WTC11 (cell line): ENCODE data around the gene WDR73. TPM values are rescaled to one million over a fixed set of nuclear protein-coding genes. Genes with fewer than 3 reads are reported as not detected.

ENCODE experiments used
- ATAC-seq: fragments of 200-7000 bp; cut with Tn5 transposase; 2 replicates; pipeline ENCODE4 v1.10.0; 2021; ENCODE audit warnings: mild to moderate bottlenecking, moderate library complexity
- CTCF ChIA-PET: fragments of 300-600 bp; sonication (Branson Sonifier 250); formaldehyde crosslinking; loops from one replicate; lab custom pipeline; 2021; ENCODE audit warnings: antibody characterized with exemption; lab: Charles Lee
- POLR2A ChIA-PET: fragments of 350-600 bp; sonication (Branson Sonifier 250); formaldehyde crosslinking; loops from one replicate; lab custom pipeline; 2021; ENCODE audit warnings: antibody characterized with exemption; lab: Charles Lee
- DNase-seq: peaks from one replicate; pipeline ENCODE4 v3.0.0; 2021; ENCODE audit warnings: low spot score
- H3K27ac Mint-ChIP-seq: 2 replicates; pipeline ENCODE4 v1.8.0; 2021; ENCODE audit warnings: mixed read lengths
- H3K27me3 Mint-ChIP-seq: 2 replicates; pipeline ENCODE4 v1.8.0; 2021; ENCODE audit warnings: low read depth, mild to moderate bottlenecking, moderate library complexity, mixed read lengths
- H3K36me3 Mint-ChIP-seq: 2 replicates; pipeline ENCODE4 v1.8.0; 2021; ENCODE audit warnings: mixed read lengths
- H3K4me1 Mint-ChIP-seq: 2 replicates; pipeline ENCODE4 v1.8.0; 2022; ENCODE audit warnings: mixed read lengths
- H3K4me3 Mint-ChIP-seq: 2 replicates; pipeline ENCODE4 v1.8.0; 2021; ENCODE audit warnings: mild to moderate bottlenecking, moderate library complexity, mixed read lengths
- H3K9me3 Mint-ChIP-seq: 2 replicates; pipeline ENCODE4 v1.8.0; 2021; ENCODE audit warnings: mixed read lengths
- E2F5 ChIP-seq: sonication (generic); formaldehyde crosslinking; IDR thresholded peaks from 2 replicates; pipeline ENCODE4 v1.8.1; 2022; ENCODE audit warnings: mild to moderate bottlenecking, moderate library complexity, missing genetic modification reagents
- ELF4 ChIP-seq: sonication (generic); formaldehyde crosslinking; IDR thresholded peaks from 2 replicates; pipeline ENCODE4 v1.8.1; 2022; ENCODE audit warnings: low read depth, mild to moderate bottlenecking, moderate library complexity, missing genetic modification reagents
- FOXJ3 ChIP-seq: sonication (generic); formaldehyde crosslinking; IDR thresholded peaks from 2 replicates; pipeline ENCODE4 v1.9.0; 2021; ENCODE audit warnings: missing genetic modification reagents, mild to moderate bottlenecking, borderline replicate concordance
- FOXK1 ChIP-seq: sonication (generic); formaldehyde crosslinking; IDR thresholded peaks from 2 replicates; pipeline ENCODE4 v1.8.0; 2022; ENCODE audit warnings: mild to moderate bottlenecking, moderate library complexity, missing genetic modification reagents
- FOXP4 ChIP-seq: sonication (generic); formaldehyde crosslinking; IDR thresholded peaks from 2 replicates; pipeline ENCODE4 v1.8.0; 2022; ENCODE audit warnings: mild to moderate bottlenecking, missing genetic modification reagents
- GRHL2 ChIP-seq: fragments of 250-450 bp; sonication (Bioruptor Pico); IDR thresholded peaks from 2 replicates; pipeline ENCODE4 v1.8.0; 2022; ENCODE audit warnings: mild to moderate bottlenecking, moderate library complexity; ENCODE audit not compliant: insufficient replicate concordance, severe bottlenecking
- GTF2I ChIP-seq: fragments of 250-450 bp; sonication (Bioruptor Pico); conservative IDR thresholded peaks from 2 replicates; pipeline ENCODE4 v1.4.0; 2021; ENCODE audit warnings: mild to moderate bottlenecking
- HMGA2 ChIP-seq: fragments of 250-450 bp; sonication (Bioruptor Pico); IDR thresholded peaks from 2 replicates; pipeline ENCODE4 v1.4.0; 2021; ENCODE audit warnings: mild to moderate bottlenecking, moderate library complexity
- MYBL2 ChIP-seq: sonication (generic); formaldehyde crosslinking; IDR thresholded peaks from 2 replicates; pipeline ENCODE4 v1.8.1; 2023; ENCODE audit warnings: mild to moderate bottlenecking, moderate library complexity, missing genetic modification reagents
- NFE2L1 ChIP-seq: sonication (generic); formaldehyde crosslinking; IDR thresholded peaks from 2 replicates; pipeline ENCODE4 v1.8.1; 2023; ENCODE audit warnings: missing genetic modification reagents
- NR2C2 ChIP-seq: sonication (generic); formaldehyde crosslinking; IDR thresholded peaks from 2 replicates; pipeline ENCODE4 v1.8.0; 2022; ENCODE audit warnings: mild to moderate bottlenecking, missing genetic modification reagents
- SMAD4 ChIP-seq: sonication (generic); formaldehyde crosslinking; IDR thresholded peaks from 2 replicates; pipeline ENCODE4 v1.8.0; 2022; ENCODE audit warnings: mild to moderate bottlenecking, missing genetic modification reagents
- SOX15 ChIP-seq: fragments of 250-450 bp; sonication (Bioruptor Pico); IDR thresholded peaks from 2 replicates; pipeline ENCODE4 v1.9.0; 2021; ENCODE audit warnings: mild to moderate bottlenecking
- STAT6 ChIP-seq: sonication (generic); formaldehyde crosslinking; conservative IDR thresholded peaks from 2 replicates; pipeline ENCODE4 v1.8.1; 2023; ENCODE audit warnings: mild to moderate bottlenecking, low read depth, missing genetic modification reagents, moderate library complexity
- USF1 ChIP-seq: sonication (generic); formaldehyde crosslinking; IDR thresholded peaks from 2 replicates; pipeline ENCODE4 v1.8.0; 2022; ENCODE audit warnings: mild to moderate bottlenecking, missing genetic modification reagents
- ZNF121 ChIP-seq: sonication (generic); formaldehyde crosslinking; IDR thresholded peaks from 2 replicates; pipeline ENCODE4 v1.8.0; 2023; ENCODE audit warnings: missing genetic modification reagents
- ZNF396 ChIP-seq: fragments of 250-450 bp; sonication (Bioruptor Pico); IDR thresholded peaks from 2 replicates; pipeline ENCODE4 v1.8.0; 2021; ENCODE audit warnings: mild to moderate bottlenecking, moderate library complexity, borderline replicate concordance
- total RNA-seq: library from RNA; stranded (reverse); gene quantifications from 3 replicates; pipeline ENCODE4 v1.2.3, GENCODE V29; 2021
- TF ChIP-seq, protein P1 (sequence below): fragments of 200-600 bp; IDR thresholded peaks from 2 replicates; pipeline ENCODE4 v1.8.0; 2022; ENCODE audit warnings: antibody characterized with exemption
- TF ChIP-seq, protein P2 (sequence below): sonication (generic); formaldehyde crosslinking; IDR thresholded peaks from 2 replicates; pipeline ENCODE4 v1.8.1; 2022; ENCODE audit warnings: mild to moderate bottlenecking, missing genetic modification reagents, moderate library complexity, borderline replicate concordance
- TF ChIP-seq, protein P3 (sequence below): fragments of 250-450 bp; sonication (Bioruptor Pico); IDR thresholded peaks from 2 replicates; pipeline ENCODE4 v1.9.0; 2021; ENCODE audit warnings: mild to moderate bottlenecking, borderline replicate concordance

WDR73 gene
- total RNA-seq, 1 experiment from 2014 or later: 22.6 TPM

DNA sequence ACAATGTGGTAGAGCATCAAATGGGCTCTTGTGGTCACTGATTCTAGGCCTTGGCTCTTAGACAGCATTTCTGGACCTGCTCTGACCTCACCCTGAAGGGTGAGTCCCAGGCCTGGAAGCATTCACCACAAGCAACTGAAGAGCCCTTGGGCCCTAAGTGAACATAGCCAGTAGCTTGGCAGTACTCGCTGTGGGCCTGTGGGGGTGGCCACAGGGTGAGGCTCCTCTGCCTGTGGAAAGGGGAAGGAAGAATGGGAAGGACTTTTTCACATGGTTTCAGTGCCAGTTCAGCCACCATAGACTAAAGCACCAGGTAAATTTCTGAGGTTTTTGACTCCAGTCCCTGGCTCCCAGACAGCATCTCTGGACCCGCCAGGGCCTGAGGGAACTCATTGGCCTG is 58.4 kb downstream of the WDR73 start:
- Mint-ChIP-seq H3K27ac (no peak overlapping the region), H3K4me1 (peaks cover 21% of the 10 kb centered on the region), H3K9me3 (peaks cover 22% of the 10 kb centered on the region), H3K4me3 (no peak overlapping the region), H3K36me3 (0 out of 2 replicates have a peak, but pooled peaks cover 3% of the 10 kb centered on the region), H3K27me3 (peaks cover 8% of the 10 kb centered on the region; the same call in 1 of the 2 replicates)
- POLR2A ChIA-PET: no interaction called here
- CTCF ChIA-PET: interaction anchor here (0.6 kb wide), 1 partner anchor 20 kb away, joined by 5 read pairs; no protein-coding TSS in a partner anchor
- DNase-seq (no peak), ATAC-seq (no peak)
- TF ChIP-seq HMGA2 (CRISPR knock-in tag) (no peak), GRHL2 (CRISPR knock-in tag) (no peak), FOXK1 (CRISPR knock-in tag) (no peak), SMAD4 (CRISPR knock-in tag) (no peak), NFE2L1 (CRISPR knock-in tag) (no peak), MYBL2 (CRISPR knock-in tag) (no peak), GTF2I (CRISPR knock-in tag) (no peak), ZNF396 (CRISPR knock-in tag) (no peak), STAT6 (CRISPR knock-in tag) (no peak), ZNF121 (CRISPR knock-in tag) (no peak), FOXP4 (no peak), E2F5 (no peak)
- TF ChIP-seq, protein P1, sequence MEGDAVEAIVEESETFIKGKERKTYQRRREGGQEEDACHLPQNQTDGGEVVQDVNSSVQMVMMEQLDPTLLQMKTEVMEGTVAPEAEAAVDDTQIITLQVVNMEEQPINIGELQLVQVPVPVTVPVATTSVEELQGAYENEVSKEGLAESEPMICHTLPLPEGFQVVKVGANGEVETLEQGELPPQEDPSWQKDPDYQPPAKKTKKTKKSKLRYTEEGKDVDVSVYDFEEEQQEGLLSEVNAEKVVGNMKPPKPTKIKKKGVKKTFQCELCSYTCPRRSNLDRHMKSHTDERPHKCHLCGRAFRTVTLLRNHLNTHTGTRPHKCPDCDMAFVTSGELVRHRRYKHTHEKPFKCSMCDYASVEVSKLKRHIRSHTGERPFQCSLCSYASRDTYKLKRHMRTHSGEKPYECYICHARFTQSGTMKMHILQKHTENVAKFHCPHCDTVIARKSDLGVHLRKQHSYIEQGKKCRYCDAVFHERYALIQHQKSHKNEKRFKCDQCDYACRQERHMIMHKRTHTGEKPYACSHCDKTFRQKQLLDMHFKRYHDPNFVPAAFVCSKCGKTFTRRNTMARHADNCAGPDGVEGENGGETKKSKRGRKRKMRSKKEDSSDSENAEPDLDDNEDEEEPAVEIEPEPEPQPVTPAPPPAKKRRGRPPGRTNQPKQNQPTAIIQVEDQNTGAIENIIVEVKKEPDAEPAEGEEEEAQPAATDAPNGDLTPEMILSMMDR: no peak

DNA sequence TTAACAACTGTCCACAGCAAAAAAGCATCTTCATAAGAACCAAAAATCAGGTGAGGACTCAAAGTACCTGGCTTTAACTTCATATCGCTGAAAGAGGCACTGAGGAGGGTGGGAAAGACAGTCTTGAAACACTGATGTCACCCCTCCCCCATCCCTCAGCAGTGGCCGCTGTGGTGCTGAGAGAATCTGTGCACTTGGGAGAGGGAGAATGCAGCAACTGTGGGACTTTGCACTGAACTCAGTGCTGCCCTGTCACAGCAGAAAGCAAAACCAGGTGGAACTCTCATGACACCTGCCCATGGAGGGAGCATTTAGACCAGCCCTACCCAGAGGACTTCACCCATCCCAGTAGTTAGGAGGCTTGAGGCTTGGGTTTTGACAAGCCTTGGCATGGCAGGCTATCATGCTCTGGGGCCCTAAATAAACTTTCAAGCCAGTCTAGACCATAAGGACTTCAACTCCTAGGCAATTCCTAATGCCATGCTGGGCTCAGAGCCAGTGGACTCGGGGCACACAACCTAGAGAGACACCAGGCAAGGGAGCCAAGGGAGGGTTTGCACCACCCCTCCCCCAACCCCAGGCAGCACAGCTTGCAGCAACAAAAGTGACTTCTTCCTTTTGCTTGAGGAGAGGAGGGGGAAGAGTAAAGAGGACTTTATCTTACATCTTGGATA is 59.3 kb downstream of the WDR73 start:
- no peak overlapping the region for H3K4me3 Mint-ChIP-seq
- H3K4me1 Mint-ChIP-seq: peaks cover 18% of the 10 kb centered on the region
- POLR2A ChIA-PET: no interaction called here
- H3K36me3 Mint-ChIP-seq: 0 out of 2 replicates have a peak, but pooled peaks cover 3% of the 10 kb centered on the region
- CTCF ChIA-PET: no interaction called here
- peaks cover 8% of the 10 kb centered on the region; the same call in 1 of the 2 replicates for H3K27me3 Mint-ChIP-seq
- peaks cover 28% of the 10 kb centered on the region for H3K9me3 Mint-ChIP-seq
- H3K27ac Mint-ChIP-seq: no peak overlapping the region
- DNase-seq: no peak
- no peak for ATAC-seq
- TF ChIP-seq, protein P2, sequence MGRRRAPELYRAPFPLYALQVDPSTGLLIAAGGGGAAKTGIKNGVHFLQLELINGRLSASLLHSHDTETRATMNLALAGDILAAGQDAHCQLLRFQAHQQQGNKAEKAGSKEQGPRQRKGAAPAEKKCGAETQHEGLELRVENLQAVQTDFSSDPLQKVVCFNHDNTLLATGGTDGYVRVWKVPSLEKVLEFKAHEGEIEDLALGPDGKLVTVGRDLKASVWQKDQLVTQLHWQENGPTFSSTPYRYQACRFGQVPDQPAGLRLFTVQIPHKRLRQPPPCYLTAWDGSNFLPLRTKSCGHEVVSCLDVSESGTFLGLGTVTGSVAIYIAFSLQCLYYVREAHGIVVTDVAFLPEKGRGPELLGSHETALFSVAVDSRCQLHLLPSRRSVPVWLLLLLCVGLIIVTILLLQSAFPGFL (CRISPR knock-in tag): no peak
- TF ChIP-seq FOXJ3 (CRISPR knock-in tag) (no peak), NR2C2 (CRISPR knock-in tag) (no peak), ELF4 (CRISPR knock-in tag) (no peak), SOX15 (CRISPR knock-in tag) (no peak), USF1 (CRISPR knock-in tag) (no peak)
- TF ChIP-seq, protein P3, sequence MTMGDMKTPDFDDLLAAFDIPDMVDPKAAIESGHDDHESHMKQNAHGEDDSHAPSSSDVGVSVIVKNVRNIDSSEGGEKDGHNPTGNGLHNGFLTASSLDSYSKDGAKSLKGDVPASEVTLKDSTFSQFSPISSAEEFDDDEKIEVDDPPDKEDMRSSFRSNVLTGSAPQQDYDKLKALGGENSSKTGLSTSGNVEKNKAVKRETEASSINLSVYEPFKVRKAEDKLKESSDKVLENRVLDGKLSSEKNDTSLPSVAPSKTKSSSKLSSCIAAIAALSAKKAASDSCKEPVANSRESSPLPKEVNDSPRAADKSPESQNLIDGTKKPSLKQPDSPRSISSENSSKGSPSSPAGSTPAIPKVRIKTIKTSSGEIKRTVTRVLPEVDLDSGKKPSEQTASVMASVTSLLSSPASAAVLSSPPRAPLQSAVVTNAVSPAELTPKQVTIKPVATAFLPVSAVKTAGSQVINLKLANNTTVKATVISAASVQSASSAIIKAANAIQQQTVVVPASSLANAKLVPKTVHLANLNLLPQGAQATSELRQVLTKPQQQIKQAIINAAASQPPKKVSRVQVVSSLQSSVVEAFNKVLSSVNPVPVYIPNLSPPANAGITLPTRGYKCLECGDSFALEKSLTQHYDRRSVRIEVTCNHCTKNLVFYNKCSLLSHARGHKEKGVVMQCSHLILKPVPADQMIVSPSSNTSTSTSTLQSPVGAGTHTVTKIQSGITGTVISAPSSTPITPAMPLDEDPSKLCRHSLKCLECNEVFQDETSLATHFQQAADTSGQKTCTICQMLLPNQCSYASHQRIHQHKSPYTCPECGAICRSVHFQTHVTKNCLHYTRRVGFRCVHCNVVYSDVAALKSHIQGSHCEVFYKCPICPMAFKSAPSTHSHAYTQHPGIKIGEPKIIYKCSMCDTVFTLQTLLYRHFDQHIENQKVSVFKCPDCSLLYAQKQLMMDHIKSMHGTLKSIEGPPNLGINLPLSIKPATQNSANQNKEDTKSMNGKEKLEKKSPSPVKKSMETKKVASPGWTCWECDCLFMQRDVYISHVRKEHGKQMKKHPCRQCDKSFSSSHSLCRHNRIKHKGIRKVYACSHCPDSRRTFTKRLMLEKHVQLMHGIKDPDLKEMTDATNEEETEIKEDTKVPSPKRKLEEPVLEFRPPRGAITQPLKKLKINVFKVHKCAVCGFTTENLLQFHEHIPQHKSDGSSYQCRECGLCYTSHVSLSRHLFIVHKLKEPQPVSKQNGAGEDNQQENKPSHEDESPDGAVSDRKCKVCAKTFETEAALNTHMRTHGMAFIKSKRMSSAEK: no peak
